ENCODE results near the gene FERMT3.
A peak's percentile ranks its signal among the peaks of the same experiment; 100 is the strongest.
"Not testable (repeated sequence)": the region's sequence is repeated elsewhere in the genome, so short reads cannot be mapped to it uniquely, and the experiment has no call there.

The FERMT3 gene

GRCh38 chr11:64237484-64237951, 31.0 kb downstream of the FERMT3 start:
- no peak for DNase-seq

GRCh38 chr11:64238076-64238475, 31.6 kb downstream of the FERMT3 start:
- DNase-seq, result no peak

- DNase-seq, result peak; percentile 38
Observed at GRCh38 chr11:64238999-64239398, 32.5 kb downstream of the FERMT3 start.

- peak; percentile 63 for DNase-seq
Observed at GRCh38 chr11:64239662-64240434, 33.3 kb downstream of the FERMT3 start.

DNA sequence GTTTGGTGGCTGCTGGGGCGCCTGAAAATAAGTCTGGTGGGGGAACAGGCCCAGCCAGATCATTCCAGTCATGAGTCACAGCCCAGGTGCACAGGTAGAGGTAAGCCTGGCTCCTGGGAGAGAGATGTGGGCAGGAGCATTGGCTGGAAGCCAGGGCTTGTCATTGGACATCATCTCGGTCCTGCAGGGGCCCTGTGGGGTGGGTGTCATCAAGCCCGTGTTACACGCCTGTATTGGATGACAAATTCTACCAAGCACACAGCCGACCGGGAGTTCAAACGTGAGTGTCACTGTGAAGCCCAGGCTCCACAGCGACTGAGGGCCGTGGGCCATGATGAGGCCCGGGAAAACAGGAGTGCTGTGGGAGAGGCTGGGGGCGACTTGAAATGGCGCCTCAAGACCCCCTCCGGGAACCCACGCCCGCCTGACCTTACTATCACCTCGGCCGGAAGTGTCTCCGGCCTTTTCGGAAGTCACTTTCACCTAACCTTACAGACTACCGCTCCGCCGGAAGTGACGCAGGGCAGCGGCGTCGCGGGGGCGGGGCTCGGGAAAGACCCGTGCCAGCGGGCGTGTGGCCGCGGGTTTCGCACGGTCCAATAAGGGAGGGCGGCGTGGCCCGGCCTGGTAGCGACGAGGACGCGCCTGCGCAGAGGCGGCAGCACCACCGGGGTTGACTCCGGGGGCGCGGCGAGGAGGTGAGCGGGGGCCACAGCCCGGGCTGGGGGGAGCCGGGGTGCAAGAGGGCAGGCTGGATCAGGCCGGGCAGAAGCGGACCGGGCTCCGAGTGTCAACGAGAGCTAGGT, 34.1 kb downstream of the FERMT3 start, which contains the start of gene FKBP2:
Gene FKBP2, plus strand, starts transcription at position 661 of the 806 bp plus-strand sequence. CDS start 1,293 bp downstream, outside the sequence.
- DNase-seq, result peak; percentile 99

DNA sequence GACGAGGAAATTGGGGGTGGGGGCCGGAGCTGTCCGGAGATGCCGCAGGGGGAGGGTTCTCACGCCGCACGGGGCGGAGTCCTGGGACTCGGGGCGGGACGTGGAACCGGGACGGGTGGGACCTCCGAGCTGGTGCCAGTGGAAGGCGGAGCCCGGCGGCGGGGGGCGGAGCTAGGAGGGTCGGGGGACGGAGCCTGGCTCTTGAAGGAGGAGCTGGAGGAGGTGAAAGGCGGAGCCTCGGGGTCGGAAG, 34.6 kb downstream of the FERMT3 start:
- no peak for DNase-seq

- DNase-seq, result peak; percentile 100
Observed at GRCh38 chr11:64241491-64242374, 35.2 kb downstream of the FERMT3 start.

DNA sequence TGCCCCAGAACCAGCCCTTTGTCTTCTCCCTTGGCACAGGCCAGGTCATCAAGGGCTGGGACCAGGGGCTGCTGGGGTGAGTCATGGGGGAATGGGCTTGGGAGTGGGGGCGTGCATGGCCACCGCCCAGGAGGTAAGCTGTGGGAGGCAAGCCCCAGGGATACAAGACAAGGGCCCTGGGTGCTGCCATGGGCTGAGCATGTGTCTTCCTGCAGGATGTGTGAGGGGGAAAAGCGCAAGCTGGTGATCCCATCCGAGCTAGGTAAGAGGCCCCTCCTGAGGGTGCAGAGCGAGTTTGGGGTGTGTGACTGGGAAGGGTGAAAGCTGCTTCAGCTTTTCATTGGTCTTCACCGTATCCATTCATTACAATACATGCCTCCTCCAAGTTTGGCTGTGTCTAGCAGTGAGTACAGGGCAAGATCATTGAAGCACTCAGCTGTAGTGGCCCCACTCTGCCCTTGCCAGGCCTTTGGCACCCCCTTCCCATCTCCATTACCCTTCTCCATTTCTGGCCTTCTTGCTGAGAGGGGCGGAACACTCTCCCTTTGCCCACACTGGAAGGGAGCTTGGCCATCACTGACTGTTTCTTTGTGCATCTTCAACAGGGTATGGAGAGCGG, 36.8 kb downstream of the FERMT3 start:
- no peak for DNase-seq

- DNase-seq, result no peak
Observed at GRCh38 chr11:64244107-64244506, 37.6 kb downstream of the FERMT3 start.

- no peak for DNase-seq
Observed at GRCh38 chr11:64244966-64245365, 38.4 kb downstream of the FERMT3 start.

- peak; percentile 67 for DNase-seq
Observed at GRCh38 chr11:64245401-64245796, 38.9 kb downstream of the FERMT3 start.

GRCh38 chr11:64245797-64246620, 39.5 kb downstream of the FERMT3 start:
- DNase-seq, result peak; percentile 90

- not testable (repeated sequence) for DNase-seq
Observed at GRCh38 chr11:64246621-64246870, 40.0 kb downstream of the FERMT3 start.

DNA sequence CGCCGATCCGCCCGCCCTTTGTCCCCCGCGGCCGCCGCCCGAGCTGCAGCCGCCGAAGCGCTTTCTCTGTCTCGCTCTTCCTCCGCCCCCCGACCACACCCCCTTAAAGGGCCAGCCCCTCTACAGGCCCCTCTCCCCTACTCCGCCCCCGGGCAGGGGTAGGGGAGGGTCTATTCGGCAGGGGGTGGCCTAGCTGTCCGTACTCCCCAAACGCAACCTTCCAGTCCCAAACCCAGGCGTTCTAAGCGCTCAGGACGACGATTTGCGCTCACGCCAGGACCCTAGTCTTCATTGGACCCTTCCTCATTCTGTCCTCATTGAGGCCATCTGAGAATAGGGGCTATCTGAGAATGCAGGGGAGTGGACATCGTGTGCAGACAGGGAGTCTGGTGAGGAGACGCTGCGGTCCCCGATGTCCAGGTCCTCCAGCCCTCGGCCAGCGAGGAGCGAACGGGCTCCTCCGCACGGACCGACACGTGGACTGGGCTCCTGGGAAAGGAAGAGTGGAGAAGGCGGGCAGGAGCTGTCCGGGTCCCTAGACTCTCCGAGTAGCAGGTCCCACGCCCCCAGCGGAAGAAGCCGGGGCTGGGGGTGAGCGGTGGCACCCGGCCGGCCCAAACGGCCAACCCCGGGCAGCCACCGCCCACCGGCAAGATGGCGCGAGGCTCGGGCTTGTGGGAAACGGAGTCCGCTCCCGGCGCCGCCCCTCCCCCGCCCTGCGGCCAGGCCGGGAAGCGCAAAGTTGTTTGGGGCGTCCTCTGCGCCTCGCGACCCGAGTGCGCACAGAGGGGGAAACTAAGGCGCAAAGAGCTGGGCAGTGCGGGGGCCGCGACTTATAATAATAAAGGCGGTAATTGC, 40.6 kb downstream of the FERMT3 start, which contains the start of gene PPP1R14B:
Gene PPP1R14B, minus strand, starts transcription at position 73 of the 858 bp plus-strand sequence. CDS start 270 bp downstream, outside the sequence.
- DNase-seq, result peak; percentile 96

DNA sequence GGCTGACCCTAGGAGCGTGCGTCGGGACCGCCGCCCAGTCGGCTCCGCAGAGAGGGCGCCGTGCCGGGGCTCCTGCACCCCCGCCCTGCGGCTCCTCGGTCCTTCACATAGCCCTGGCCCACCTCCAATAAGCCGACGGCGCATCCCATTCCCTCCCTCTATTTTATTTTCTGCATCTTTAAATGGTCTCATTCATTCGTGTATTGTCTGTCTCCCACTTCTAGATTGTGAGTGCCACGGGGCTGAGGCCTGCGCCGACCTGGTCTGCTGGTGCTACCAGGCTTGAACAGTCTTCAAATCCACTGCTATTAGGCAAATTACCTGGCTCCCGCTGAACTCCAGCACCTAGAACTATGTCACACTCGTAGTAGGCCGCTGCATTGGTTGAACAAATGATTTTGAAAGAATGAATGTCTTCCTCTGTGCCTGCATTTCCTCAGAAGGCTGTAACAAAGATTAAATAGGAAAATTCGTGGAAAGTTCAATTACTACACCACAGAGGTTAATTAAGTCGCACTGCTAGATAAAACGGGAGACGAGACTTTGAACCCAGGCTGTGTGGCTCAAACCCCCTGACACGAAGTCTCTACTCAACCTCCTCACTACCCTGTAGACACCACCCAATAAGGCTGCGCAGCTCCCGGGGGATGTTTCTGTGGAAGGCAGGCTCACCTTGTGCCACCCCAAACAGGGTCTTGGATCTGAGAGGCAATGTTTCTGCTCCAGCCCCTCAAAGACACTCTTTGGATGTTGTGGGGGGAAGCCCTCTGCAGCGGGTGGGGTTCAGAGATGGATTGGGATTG, 41.4 kb downstream of the FERMT3 start:
- no peak for DNase-seq

DNA sequence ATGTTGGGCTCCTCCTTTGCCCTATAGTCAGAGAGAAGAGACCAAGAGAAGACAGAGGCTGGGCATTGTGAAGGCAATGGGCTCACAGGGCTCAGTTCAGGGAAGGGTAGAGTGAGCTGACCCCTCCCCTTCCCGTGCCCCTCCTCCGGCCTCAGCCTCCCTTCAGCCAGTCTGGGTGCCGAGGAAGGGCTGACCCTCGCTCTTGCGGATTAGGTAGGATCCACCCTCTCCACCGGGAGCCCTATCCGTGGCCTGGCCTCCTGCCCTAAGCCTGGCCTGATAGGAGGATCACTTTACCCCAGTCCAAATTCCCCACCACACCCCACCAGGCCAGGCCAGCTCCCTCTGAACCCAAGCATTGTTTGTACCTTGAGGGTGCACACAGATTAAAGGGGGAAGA, 42.1 kb downstream of the FERMT3 start:
- no peak for DNase-seq

GRCh38 chr11:64249038-64249437, 42.5 kb downstream of the FERMT3 start:
- no peak for DNase-seq

- DNase-seq, result no peak
Observed at GRCh38 chr11:64249563-64250414, 43.3 kb downstream of the FERMT3 start.

DNA sequence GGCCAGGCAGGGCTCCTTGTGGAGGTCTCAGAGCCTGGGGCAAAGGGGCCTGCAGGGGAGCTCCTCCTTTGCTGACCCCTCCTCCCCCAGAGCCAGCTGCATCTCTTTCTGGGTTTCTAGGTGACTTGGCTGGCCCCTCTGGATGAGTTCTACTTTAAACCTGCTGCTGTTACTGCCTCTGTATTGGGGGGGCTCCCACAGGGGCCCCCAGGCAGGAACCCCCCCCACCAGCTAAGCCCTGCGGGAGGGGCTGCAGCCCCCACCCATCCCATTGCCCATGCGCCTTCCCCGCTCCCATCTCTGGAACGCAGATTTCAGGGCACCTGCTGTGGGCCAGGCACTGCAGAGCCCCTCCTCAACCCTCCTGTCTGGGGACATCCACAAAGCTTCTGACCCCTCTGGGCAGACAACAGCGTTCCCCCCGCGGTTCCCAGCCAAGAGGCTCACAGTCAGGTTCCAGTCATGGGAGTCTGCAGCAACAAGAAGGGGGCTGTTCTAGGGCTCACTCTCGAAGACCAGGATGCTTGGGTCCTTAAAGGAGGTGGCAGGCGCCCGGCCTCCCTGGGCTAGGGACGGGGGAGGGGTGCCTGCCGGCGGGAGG, 44.0 kb downstream of the FERMT3 start:
- peak; percentile 65 for DNase-seq

Measured in hematopoietic multipotent progenitor cell treated with erythropoietin and hydrocortisone succinate and interleukin-3 and kit ligand, for 4 days (in vitro differentiated cells).